OCI-LY1 (cell line): ENCODE measurements around the gene SERP2.

Experiments used
- H2AFZ ChIP-seq: fragments of 200-600 bp; sonication (generic), shearing (Covaris generic); 2 replicates; pipeline ENCODE4 v1.6.0; 2014; ENCODE audit warnings: antibody characterized with exemption, mild to moderate bottlenecking, low read length
- H3F3A ChIP-seq: fragments of 200-600 bp; sonication (generic), shearing (Covaris generic); 2 replicates; pipeline ENCODE4 v1.6.0; 2014; ENCODE audit warnings: mild to moderate bottlenecking, antibody characterized with exemption, low read length, moderate library complexity; ENCODE audit not compliant: insufficient read depth
- H3K27ac ChIP-seq: fragments of 200-600 bp; sonication (generic); 2 replicates; pipeline ENCODE4 v1.5.1; 2014; ENCODE audit warnings: low read length, mixed run types, mild to moderate bottlenecking, low read depth; ENCODE audit not compliant: poor library complexity, severe bottlenecking
- H3K27me3 ChIP-seq: fragments of 200-600 bp; sonication (generic); 2 replicates; pipeline ENCODE4 v1.6.0; 2014; ENCODE audit warnings: antibody characterized with exemption, mild to moderate bottlenecking, low read length, moderate library complexity; ENCODE audit not compliant: insufficient read depth
- H3K36me3 ChIP-seq: fragments of 200-600 bp; sonication (generic); 2 replicates; pipeline ENCODE4 v1.6.1; 2014; ENCODE audit warnings: mild to moderate bottlenecking, antibody characterized with exemption, low read length, moderate library complexity, mixed read lengths; ENCODE audit not compliant: insufficient read depth
- H3K4me1 ChIP-seq: fragments of 200-600 bp; sonication (generic); 2 replicates; pipeline ENCODE4 v1.5.1; 2014; ENCODE audit warnings: mild to moderate bottlenecking, low read length, moderate library complexity; ENCODE audit not compliant: insufficient read depth, severe bottlenecking
- H3K4me2 ChIP-seq: fragments of 200-600 bp; sonication (generic), shearing (Covaris generic); 2 replicates; pipeline ENCODE4 v1.6.1; 2014; ENCODE audit warnings: low read length
- H3K4me3 ChIP-seq: fragments of 200-600 bp; sonication (generic); 2 replicates; pipeline ENCODE4 v1.5.1; 2014; ENCODE audit warnings: low read length, low read depth, mild to moderate bottlenecking, mixed read lengths; ENCODE audit not compliant: poor library complexity, severe bottlenecking
- H3K79me2 ChIP-seq: fragments of 200-600 bp; shearing (Covaris generic); 2 replicates; pipeline ENCODE4 v1.6.1; 2016; ENCODE audit warnings: mixed run types, low read length, mixed read lengths; ENCODE audit not compliant: insufficient read depth
- H3K9ac ChIP-seq: fragments of 200-600 bp; sonication (generic), shearing (Covaris generic); 2 replicates; pipeline ENCODE4 v1.6.1; 2014; ENCODE audit warnings: mild to moderate bottlenecking, low read length, mixed read lengths
- H3K9me2 ChIP-seq: fragments of 200-600 bp; sonication (generic), shearing (Covaris generic); 2 replicates; pipeline ENCODE4 v1.6.1; 2014; ENCODE audit warnings: low read depth, mild to moderate bottlenecking, low read length, mixed read lengths
- H3K9me3 ChIP-seq: fragments of 200-600 bp; shearing (Covaris generic); 2 replicates; pipeline ENCODE4 v1.6.1; 2014; ENCODE audit warnings: low read length, mixed read lengths
- H4K20me1 ChIP-seq: fragments of 200-600 bp; sonication (generic), shearing (Covaris generic); 2 replicates; pipeline ENCODE4 v1.6.0; 2016; ENCODE audit warnings: mild to moderate bottlenecking, low read length; ENCODE audit not compliant: insufficient read depth
- EZH2 ChIP-seq: fragments of 200-600 bp; sonication (generic), shearing (Covaris generic); IDR thresholded peaks from 2 replicates; pipeline ENCODE4 v1.8.0; 2017; ENCODE audit warnings: borderline replicate concordance, mixed run types, mild to moderate bottlenecking, antibody characterized with exemption, low read length, moderate library complexity, mixed read lengths
- TF ChIP-seq, protein P1 (sequence below): fragments of 200-600 bp; sonication (generic), shearing (Covaris generic); IDR thresholded peaks from 2 replicates; pipeline ENCODE4 v1.5.1; 2017; ENCODE audit warnings: mild to moderate bottlenecking, antibody characterized with exemption, low read length, moderate library complexity, mixed read lengths

Gene SERP2

DNA sequence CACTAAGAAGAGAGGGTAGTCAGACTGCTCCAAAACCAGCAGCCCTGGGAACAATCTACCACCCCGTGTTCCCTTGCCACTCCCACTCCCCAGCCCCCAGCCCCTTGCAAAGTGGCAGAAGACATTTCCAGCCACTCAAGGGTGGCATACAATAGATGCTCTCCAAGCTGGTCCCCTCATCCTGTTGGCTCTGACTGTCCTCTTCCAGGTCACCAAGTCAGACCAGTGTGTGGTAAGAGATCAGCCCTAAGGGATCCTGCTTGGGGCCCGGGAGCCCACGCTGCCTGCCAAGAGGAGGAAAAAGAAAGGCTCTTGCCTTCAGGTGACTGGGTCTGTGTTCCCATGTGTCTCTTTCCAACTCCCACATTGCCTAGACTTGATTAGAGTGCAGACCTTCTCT, 25.0 kb downstream of the SERP2 start:
- H3K9me2 ChIP-seq = no peaks in the 10 kb centered on the region
- H3K4me2 ChIP-seq = no peak overlapping the region
- no peak overlapping the region for H3K27ac ChIP-seq
- 0 out of 2 replicates have a peak, but pooled peaks cover 5% of the 10 kb centered on the region for H3K27me3 ChIP-seq
- no peak overlapping the region for H3K9ac ChIP-seq
- H4K20me1 ChIP-seq = no peaks in the 10 kb centered on the region
- H3K36me3 ChIP-seq = no peaks in the 10 kb centered on the region
- no peak overlapping the region for H3K4me3 ChIP-seq
- no peak for TF ChIP-seq EZH2
- TF ChIP-seq, protein P1, sequence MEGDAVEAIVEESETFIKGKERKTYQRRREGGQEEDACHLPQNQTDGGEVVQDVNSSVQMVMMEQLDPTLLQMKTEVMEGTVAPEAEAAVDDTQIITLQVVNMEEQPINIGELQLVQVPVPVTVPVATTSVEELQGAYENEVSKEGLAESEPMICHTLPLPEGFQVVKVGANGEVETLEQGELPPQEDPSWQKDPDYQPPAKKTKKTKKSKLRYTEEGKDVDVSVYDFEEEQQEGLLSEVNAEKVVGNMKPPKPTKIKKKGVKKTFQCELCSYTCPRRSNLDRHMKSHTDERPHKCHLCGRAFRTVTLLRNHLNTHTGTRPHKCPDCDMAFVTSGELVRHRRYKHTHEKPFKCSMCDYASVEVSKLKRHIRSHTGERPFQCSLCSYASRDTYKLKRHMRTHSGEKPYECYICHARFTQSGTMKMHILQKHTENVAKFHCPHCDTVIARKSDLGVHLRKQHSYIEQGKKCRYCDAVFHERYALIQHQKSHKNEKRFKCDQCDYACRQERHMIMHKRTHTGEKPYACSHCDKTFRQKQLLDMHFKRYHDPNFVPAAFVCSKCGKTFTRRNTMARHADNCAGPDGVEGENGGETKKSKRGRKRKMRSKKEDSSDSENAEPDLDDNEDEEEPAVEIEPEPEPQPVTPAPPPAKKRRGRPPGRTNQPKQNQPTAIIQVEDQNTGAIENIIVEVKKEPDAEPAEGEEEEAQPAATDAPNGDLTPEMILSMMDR = no peak
- no peaks in the 10 kb centered on the region for H3F3A ChIP-seq
- no peak overlapping the region for H2AFZ ChIP-seq
- H3K4me1 ChIP-seq = no peaks in the 10 kb centered on the region
- no peaks in the 10 kb centered on the region for H3K79me2 ChIP-seq
- H3K9me3 ChIP-seq = no peaks in the 10 kb centered on the region

DNA sequence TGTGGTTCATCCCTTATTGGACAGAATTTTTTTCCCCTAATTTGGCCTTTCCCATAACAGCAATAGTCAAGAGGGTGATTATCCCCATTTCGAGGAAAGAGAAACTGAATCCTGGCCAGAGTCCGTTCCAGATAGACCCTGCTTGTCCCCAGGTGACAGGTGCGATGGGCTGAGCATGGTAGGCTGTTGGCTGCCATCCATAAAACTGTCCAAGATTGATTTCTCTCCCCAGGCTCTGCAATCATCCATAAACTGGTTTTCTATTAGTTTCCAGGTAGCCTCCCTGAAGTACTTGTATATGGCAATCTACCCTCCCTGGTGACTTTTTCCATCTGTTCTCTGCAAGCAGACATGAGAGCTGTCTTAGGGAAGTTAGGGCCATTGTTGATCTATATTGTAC, 25.4 kb downstream of the SERP2 start:
- no peak overlapping the region for H3K27ac ChIP-seq
- H3K79me2 ChIP-seq = no peaks in the 10 kb centered on the region
- no peak overlapping the region for H3K4me2 ChIP-seq
- no peaks in the 10 kb centered on the region for H3K36me3 ChIP-seq
- H3F3A ChIP-seq = no peaks in the 10 kb centered on the region
- no peaks in the 10 kb centered on the region for H3K9me3 ChIP-seq
- H2AFZ ChIP-seq = no peak overlapping the region
- 0 out of 2 replicates have a peak, but pooled peaks cover 5% of the 10 kb centered on the region for H3K27me3 ChIP-seq
- H4K20me1 ChIP-seq = no peaks in the 10 kb centered on the region
- H3K4me1 ChIP-seq = no peaks in the 10 kb centered on the region
- no peaks in the 10 kb centered on the region for H3K9me2 ChIP-seq
- no peak for TF ChIP-seq EZH2
- TF ChIP-seq, protein P1 = no peak
- no peak overlapping the region for H3K4me3 ChIP-seq
- H3K9ac ChIP-seq = no peak overlapping the region

DNA sequence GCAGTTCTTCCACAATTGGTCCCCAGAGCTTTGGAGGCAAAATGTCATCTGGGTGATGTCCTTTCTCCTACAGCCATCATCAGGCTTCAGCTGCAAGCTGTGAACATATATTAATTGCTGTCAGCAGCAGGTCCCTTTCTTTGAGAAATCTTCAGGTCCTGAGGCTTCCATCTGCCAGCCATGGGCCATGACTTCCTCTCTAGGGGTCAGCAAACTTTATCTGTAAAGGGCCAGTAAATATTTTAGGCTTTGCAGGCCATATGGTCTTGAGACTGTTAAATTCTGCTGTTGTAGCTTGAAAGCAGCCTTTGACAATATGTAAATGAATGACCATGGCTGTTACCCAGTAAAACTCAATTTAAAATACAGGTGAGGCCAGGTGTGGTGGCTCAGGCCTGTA, 27.1 kb downstream of the SERP2 start:
- no peak overlapping the region for H3K4me2 ChIP-seq
- H3K9ac ChIP-seq = no peak overlapping the region
- H3K27me3 ChIP-seq = 0 out of 2 replicates have a peak, but pooled peaks cover 5% of the 10 kb centered on the region
- H3K36me3 ChIP-seq = no peaks in the 10 kb centered on the region
- TF ChIP-seq EZH2 = no peak
- TF ChIP-seq, protein P1 = no peak
- no peaks in the 10 kb centered on the region for H4K20me1 ChIP-seq
- no peaks in the 10 kb centered on the region for H3K9me2 ChIP-seq
- no peak overlapping the region for H3K27ac ChIP-seq
- no peak overlapping the region for H3K4me3 ChIP-seq
- H3F3A ChIP-seq = no peaks in the 10 kb centered on the region
- H3K79me2 ChIP-seq = no peaks in the 10 kb centered on the region
- H3K4me1 ChIP-seq = no peaks in the 10 kb centered on the region
- H2AFZ ChIP-seq = no peak overlapping the region
- no peaks in the 10 kb centered on the region for H3K9me3 ChIP-seq
